Calu3 (cell line): ENCODE results near the gene DENND4B. TPM values are rescaled to one million over a fixed set of nuclear protein-coding genes. Genes with fewer than 3 reads are reported as not detected.

Source experiments
- Bru-seq: library from RNA; stranded (reverse); fragments of 400-500 nt; gene quantifications from one replicate; lab custom pipeline; 2021; lab: Mats Ljungman, UMichigan
- BruChase-seq, 2 experiments: library from RNA; stranded (reverse); fragments of 400-500 nt; gene quantifications; one replicate each; lab custom pipeline; 2021; lab: Mats Ljungman, UMichigan
- BruUV-seq: library from RNA; stranded (reverse); fragments of 400-500 nt; replicated peaks from 2 replicates; lab custom pipeline; 2021; lab: Mats Ljungman, UMichigan
- CTCF ChIA-PET: fragments of 300-600 bp; sonication (Branson Sonifier 250); formaldehyde crosslinking; loops from one replicate; lab custom pipeline; 2022; ENCODE audit warnings: antibody characterized with exemption; lab: Charles Lee
- DNase-seq: peaks from one replicate; pipeline ENCODE4 v3.0.0; 2022
- H3K27ac Mint-ChIP-seq: one replicate; pipeline ENCODE4 v1.8.0; 2022; ENCODE audit warnings: mixed read lengths; ENCODE audit not compliant: unreplicated experiment
- H3K27me3 Mint-ChIP-seq: one replicate; pipeline ENCODE4 v1.8.0; 2022; ENCODE audit warnings: mixed read lengths; ENCODE audit not compliant: unreplicated experiment
- H3K36me3 Mint-ChIP-seq: one replicate; pipeline ENCODE4 v1.8.0; 2022; ENCODE audit warnings: mild to moderate bottlenecking, moderate library complexity, mixed read lengths; ENCODE audit not compliant: insufficient read depth, unreplicated experiment
- H3K4me1 Mint-ChIP-seq: one replicate; pipeline ENCODE4 v1.8.0; 2022; ENCODE audit warnings: mild to moderate bottlenecking, low read depth, mixed read lengths; ENCODE audit not compliant: unreplicated experiment
- H3K4me3 Mint-ChIP-seq: one replicate; pipeline ENCODE4 v1.8.0; 2022; ENCODE audit warnings: mild to moderate bottlenecking, low read depth, moderate library complexity, mixed read lengths; ENCODE audit not compliant: unreplicated experiment
- H3K9me3 Mint-ChIP-seq: one replicate; pipeline ENCODE4 v1.8.0; 2022; ENCODE audit warnings: low read depth, mixed read lengths; ENCODE audit not compliant: unreplicated experiment
- CTCF ChIP-seq: fragments of 200-600 bp; IDR thresholded peaks from one replicate; pipeline ENCODE4 v1.8.0; 2022; ENCODE audit warnings: antibody characterized with exemption; ENCODE audit not compliant: unreplicated experiment
- intact Hi-C: fragments of 100-400 bp; cut with micrococcal nuclease; formaldehyde crosslinking; loops from one replicate; pipeline ENCODE4 v1.10.0; 2022; ENCODE audit not compliant: unreplicated experiment
- long read RNA-seq: library from polyadenylated mRNA; stranded (forward); transcript quantifications from one replicate; pipeline ENCODE4 v2.0.0, GENCODE V29; 2022
- total RNA-seq: library from RNA; stranded (reverse); gene quantifications from 2 replicates; pipeline ENCODE4 v1.2.3, GENCODE V29; 2022

The DENND4B gene
- total RNA-seq: 89.0 and 90.0 TPM in 2 replicates
- percentile 67 among the genes with signal in this experiment for Bru-seq, nascent RNA
- percentile 89 among the genes with signal in this experiment for BruChase-seq, experiment 1, labeled RNA remaining after a 6-hour chase
- BruChase-seq, experiment 2, labeled RNA remaining after a 2-hour chase: percentile 89 among the genes with signal in this experiment
- long read RNA-seq, partial matches to known transcripts: 18 of 32 reads
- long read RNA-seq, other reads (novel, unspliced or antisense): 14 of 32 reads

DNA sequence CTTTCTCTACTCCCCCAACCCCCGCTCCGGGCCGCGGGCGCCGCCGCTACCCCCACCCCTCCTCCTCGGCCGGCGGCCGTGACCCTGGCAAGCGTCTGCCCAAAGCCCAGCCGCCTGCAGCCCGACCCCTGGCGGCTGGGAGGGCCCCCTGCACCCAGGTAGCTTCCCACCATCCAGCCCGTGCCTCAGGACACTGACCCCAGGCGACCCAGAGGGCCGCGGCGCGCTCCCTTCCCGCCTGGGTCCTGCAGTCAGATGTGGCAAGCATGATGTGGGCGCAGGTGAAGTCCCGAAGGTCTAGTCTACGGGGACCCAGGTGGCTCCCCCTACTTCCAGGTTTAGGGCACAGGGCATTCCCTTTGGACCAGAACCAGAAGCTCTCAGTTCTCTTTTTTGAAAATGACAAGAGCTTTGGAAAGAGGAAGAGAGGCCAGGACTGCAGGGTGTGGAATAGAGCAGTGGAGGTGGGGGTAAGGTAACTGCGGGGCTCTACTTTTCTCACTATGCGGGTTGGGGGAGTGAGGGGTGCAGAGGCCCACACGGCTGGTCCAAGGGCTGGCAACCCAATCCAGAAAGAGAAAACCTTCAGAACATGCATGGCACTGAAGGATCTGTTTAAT lies at the start of gene DENND4B:
Gene DENND4B (minus strand): TSS at position 97 of the 620 bp plus-strand sequence. CDS start 2,344 bp downstream, outside the sequence.
- BruUV-seq: no TSS peak
- H3K36me3 Mint-ChIP-seq: peaks cover 41% of the 10 kb centered on the region
- peak within 1 kb of the TSS; percentile 59 for H3K27ac Mint-ChIP-seq
- H3K4me1 Mint-ChIP-seq: peaks cover 17% of the 10 kb centered on the region
- peak; percentile 93 for TF ChIP-seq CTCF
- no peaks in the 10 kb centered on the region for H3K27me3 Mint-ChIP-seq
- intact Hi-C loops: no loop called here
- H3K9me3 Mint-ChIP-seq: no peaks in the 10 kb centered on the region
- peak; percentile 92 for DNase-seq
- H3K4me3 Mint-ChIP-seq: peak within 1 kb of the TSS; percentile 86
- CTCF ChIA-PET: interaction anchor here (0.6 to 1.9 kb wide), 15 partner anchors 11 to 159 kb away, joined by 3 to 9 read pairs (median 3); partner anchors contain the start of genes CREB3L4, CRTC2, RAB13 and SLC39A1

- no peak overlapping the region for H3K4me3 Mint-ChIP-seq
- H3K27me3 Mint-ChIP-seq: peaks cover 7% of the 10 kb centered on the region
- peaks cover 34% of the 10 kb centered on the region for H3K4me1 Mint-ChIP-seq
- no TSS peak for BruUV-seq
- peak overlapping the region; percentile 70 for H3K27ac Mint-ChIP-seq
- CTCF ChIA-PET: no interaction called here
- H3K9me3 Mint-ChIP-seq: no peaks in the 10 kb centered on the region
- intact Hi-C loops: no loop called here
- H3K36me3 Mint-ChIP-seq: peaks cover 64% of the 10 kb centered on the region
- TF ChIP-seq CTCF: no peak
- DNase-seq: no peak
Observed at GRCh38 chr1:153995640-153996039, 49.1 kb upstream of the DENND4B start.

DNA sequence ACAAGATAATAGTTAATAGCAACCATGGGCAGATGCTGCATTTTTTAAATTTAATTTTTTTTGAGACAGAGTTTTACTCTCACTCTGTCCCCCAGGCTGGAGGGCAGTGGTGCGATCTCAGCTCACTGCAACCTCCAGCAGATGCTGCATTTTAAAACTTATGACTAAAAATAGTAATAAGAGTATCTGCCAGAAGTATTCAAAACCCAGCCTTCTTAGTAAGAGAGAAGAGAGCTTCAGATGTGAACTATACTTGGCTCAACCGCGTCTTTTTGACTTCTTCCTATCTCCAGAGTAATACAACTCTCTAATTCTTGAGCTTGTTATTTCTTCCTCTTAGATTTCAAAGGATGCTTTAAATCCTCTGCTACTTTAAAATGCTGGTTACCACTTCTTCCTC lies 48.7 kb upstream of the DENND4B start:
- Mint-ChIP-seq H3K4me1 (peaks cover 34% of the 10 kb centered on the region), H3K36me3 (peaks cover 69% of the 10 kb centered on the region), H3K9me3 (no peaks in the 10 kb centered on the region), H3K4me3 (no peak overlapping the region), H3K27me3 (peaks cover 12% of the 10 kb centered on the region), H3K27ac (peak overlapping the region; percentile 70)
- CTCF ChIA-PET: no interaction called here
- no TSS peak for BruUV-seq
- TF ChIP-seq CTCF: no peak
- DNase-seq: no peak
- intact Hi-C loops: no loop called here

DNA sequence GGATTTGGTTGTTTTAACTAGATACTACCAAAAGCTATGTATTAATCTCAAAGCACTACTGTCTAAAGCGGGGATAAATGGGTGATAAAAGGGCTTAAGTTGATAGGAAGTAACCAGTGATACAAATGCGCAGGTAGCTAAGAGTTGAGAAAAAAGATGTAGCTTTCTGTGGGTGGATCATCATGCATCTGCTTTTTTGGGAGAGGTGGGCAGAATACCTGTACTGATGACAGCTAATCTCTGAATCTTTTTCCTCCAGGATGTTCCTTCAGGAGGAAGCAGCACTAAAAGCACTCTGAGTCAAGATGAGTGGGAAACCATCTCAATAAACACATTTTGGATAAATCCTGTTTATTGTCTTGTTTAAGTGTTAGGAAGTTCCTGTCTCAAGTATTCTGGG lies 45.3 kb upstream of the DENND4B start:
- peaks cover 78% of the 10 kb centered on the region for H3K36me3 Mint-ChIP-seq
- H3K27ac Mint-ChIP-seq: peak overlapping the region; percentile 99
- CTCF ChIA-PET: interaction anchor here (0.6 kb wide), 1 partner anchor 452 kb away, joined by 4 read pairs; no protein-coding TSS in a partner anchor
- DNase-seq: no peak
- intact Hi-C loops: no loop called here
- H3K9me3 Mint-ChIP-seq: no peaks in the 10 kb centered on the region
- H3K4me3 Mint-ChIP-seq: peak overlapping the region; percentile 75
- peaks cover 42% of the 10 kb centered on the region for H3K4me1 Mint-ChIP-seq
- BruUV-seq: no TSS peak
- peaks cover 14% of the 10 kb centered on the region for H3K27me3 Mint-ChIP-seq
- no peak for TF ChIP-seq CTCF
